ENCODE results near the gene SHISA9. TPM values are rescaled to one million over a fixed set of nuclear protein-coding genes. Genes with fewer than 3 reads are reported as not detected.
"Not testable (repeated sequence)": the region's sequence is repeated elsewhere in the genome, so short reads cannot be mapped to it uniquely, and the experiment has no call there.

The SHISA9 gene
- total RNA-seq, 1 experiment from 2014 or later = not detected

GRCh38 chr16:12917246-12917645 lies 15.8 kb downstream of the SHISA9 start:
- H3K9ac ChIP-seq (ENCODE audit: low read length) = no peak overlapping the region
- H3K4me2 ChIP-seq (ENCODE audit: low read depth, low read length, poor library complexity, severe bottlenecking) = no peak overlapping the region
- H2AFZ ChIP-seq (ENCODE audit: low read length) = no peak overlapping the region
- no peaks in the 10 kb centered on the region for H3K27me3 ChIP-seq (ENCODE audit: low read length)
- no peaks in the 10 kb centered on the region for H3K36me3 ChIP-seq (ENCODE audit: insufficient read depth, low read length)
- no peak overlapping the region for H3K4me3 ChIP-seq (ENCODE audit: low read length)
- no peaks in the 10 kb centered on the region for H4K20me1 ChIP-seq (ENCODE audit: insufficient read depth, low read depth, low read length)
- no peaks in the 10 kb centered on the region for H3K9me2 ChIP-seq (replicated peaks; ENCODE audit: insufficient read depth, low read length)
- H3K4me1 ChIP-seq (ENCODE audit: low read length) = no peaks in the 10 kb centered on the region
- no peak overlapping the region for H3K27ac ChIP-seq (ENCODE audit: low read length)
- H3K9me3 ChIP-seq (ENCODE audit: low read length) = no peaks in the 10 kb centered on the region
- no peaks in the 10 kb centered on the region for H3K79me2 ChIP-seq (ENCODE audit: low read length)
- no peak for DNase-seq

DNA sequence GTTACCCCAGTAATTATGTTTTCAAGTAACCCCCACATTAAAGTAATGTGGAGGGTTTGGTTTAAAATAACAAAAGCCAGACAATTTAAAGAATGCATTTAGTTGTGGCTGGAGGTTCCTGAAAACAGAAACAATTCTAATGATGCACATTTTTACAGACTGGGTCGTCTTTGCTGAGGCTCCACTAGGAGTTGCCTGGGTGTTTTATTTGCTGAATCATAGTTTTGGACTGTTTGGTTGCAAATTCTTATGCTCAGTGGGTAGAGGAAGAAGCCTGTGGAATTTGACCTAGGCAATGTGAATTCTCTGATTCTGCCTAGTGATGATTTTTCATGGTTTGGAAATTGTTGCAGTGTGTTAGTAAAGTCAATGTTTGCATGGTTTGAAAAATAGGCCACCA lies 16.3 kb downstream of the SHISA9 start:
- no peak overlapping the region for H3K4me2 ChIP-seq (ENCODE audit: low read depth, low read length, poor library complexity, severe bottlenecking)
- no peaks in the 10 kb centered on the region for H3K4me1 ChIP-seq (ENCODE audit: low read length)
- no peak overlapping the region for H3K4me3 ChIP-seq (ENCODE audit: low read length)
- H3K9me3 ChIP-seq (ENCODE audit: low read length) = no peaks in the 10 kb centered on the region
- H4K20me1 ChIP-seq (ENCODE audit: insufficient read depth, low read depth, low read length) = no peaks in the 10 kb centered on the region
- no peaks in the 10 kb centered on the region for H3K27me3 ChIP-seq (ENCODE audit: low read length)
- H3K36me3 ChIP-seq (ENCODE audit: insufficient read depth, low read length) = no peaks in the 10 kb centered on the region
- H3K27ac ChIP-seq (ENCODE audit: low read length) = no peak overlapping the region
- no peak overlapping the region for H3K9ac ChIP-seq (ENCODE audit: low read length)
- H2AFZ ChIP-seq (ENCODE audit: low read length) = no peak overlapping the region
- no peaks in the 10 kb centered on the region for H3K9me2 ChIP-seq (replicated peaks; ENCODE audit: insufficient read depth, low read length)
- no peaks in the 10 kb centered on the region for H3K79me2 ChIP-seq (ENCODE audit: low read length)
- no peak for DNase-seq

DNA sequence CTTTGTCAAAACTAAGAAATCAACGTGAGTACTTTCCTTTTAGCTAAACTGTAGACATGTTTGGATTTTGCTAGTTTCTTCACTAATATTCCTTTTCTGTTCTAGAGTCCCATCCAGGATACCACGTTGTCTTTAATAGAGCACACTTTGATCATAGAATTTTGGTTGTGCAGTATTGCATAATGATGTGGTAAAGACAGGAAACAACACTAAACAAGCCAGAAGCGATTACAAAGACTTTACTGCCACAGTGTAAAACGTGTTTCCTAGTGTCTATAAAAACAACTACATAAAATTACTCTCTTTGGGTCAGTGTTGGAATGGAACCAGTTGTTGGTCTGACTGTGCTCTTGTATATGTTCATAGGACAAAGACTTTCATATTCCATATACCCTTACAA lies 19.3 kb downstream of the SHISA9 start:
- Histone ChIP-seq H3K4me1 (ENCODE audit: low read length) (no peaks in the 10 kb centered on the region), H3K9ac (ENCODE audit: low read length) (no peak overlapping the region), H3K79me2 (ENCODE audit: low read length) (no peaks in the 10 kb centered on the region), H3K9me3 (ENCODE audit: low read length) (no peaks in the 10 kb centered on the region), H4K20me1 (ENCODE audit: insufficient read depth, low read depth, low read length) (no peaks in the 10 kb centered on the region), H3K9me2 (replicated peaks; ENCODE audit: insufficient read depth, low read length) (no peaks in the 10 kb centered on the region), H3K36me3 (ENCODE audit: insufficient read depth, low read length) (no peaks in the 10 kb centered on the region), H2AFZ (ENCODE audit: low read length) (no peak overlapping the region), H3K4me3 (ENCODE audit: low read length) (no peak overlapping the region), H3K27ac (ENCODE audit: low read length) (no peak overlapping the region), H3K27me3 (ENCODE audit: low read length) (no peaks in the 10 kb centered on the region), H3K4me2 (ENCODE audit: low read depth, low read length, poor library complexity, severe bottlenecking) (no peak overlapping the region)
- DNase-seq = no peak

DNA sequence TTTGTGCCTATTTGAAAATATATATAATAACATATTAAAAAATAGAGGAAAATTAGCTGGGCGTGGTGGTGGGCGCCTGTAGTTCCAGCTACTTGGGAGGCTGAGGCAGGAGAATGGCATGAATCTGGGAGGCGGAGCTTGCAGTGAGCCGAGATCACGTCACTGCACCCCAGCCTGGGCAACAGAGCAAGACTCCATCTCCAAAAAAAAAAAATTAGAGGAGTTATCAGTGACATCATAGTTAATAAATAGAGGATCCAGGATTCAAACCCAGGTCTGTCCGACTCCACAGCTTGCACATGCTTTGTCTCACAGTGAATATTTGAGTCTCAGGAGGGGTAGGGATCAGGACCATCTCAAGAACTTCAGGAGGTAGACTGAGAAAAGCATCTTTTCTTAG lies 22.2 kb downstream of the SHISA9 start:
- not testable (repeated sequence) for H3K36me3 ChIP-seq (ENCODE audit: insufficient read depth, low read length); DNase-seq; H4K20me1 ChIP-seq (ENCODE audit: insufficient read depth, low read depth, low read length); H3K9me2 ChIP-seq (replicated peaks; ENCODE audit: insufficient read depth, low read length); H3K9me3 ChIP-seq (ENCODE audit: low read length); H3K4me2 ChIP-seq (ENCODE audit: low read depth, low read length, poor library complexity, severe bottlenecking); H2AFZ ChIP-seq (ENCODE audit: low read length); H3K79me2 ChIP-seq (ENCODE audit: low read length); H3K4me1 ChIP-seq (ENCODE audit: low read length); H3K4me3 ChIP-seq (ENCODE audit: low read length); H3K27me3 ChIP-seq (ENCODE audit: low read length); H3K27ac ChIP-seq (ENCODE audit: low read length); H3K9ac ChIP-seq (ENCODE audit: low read length)

DNA sequence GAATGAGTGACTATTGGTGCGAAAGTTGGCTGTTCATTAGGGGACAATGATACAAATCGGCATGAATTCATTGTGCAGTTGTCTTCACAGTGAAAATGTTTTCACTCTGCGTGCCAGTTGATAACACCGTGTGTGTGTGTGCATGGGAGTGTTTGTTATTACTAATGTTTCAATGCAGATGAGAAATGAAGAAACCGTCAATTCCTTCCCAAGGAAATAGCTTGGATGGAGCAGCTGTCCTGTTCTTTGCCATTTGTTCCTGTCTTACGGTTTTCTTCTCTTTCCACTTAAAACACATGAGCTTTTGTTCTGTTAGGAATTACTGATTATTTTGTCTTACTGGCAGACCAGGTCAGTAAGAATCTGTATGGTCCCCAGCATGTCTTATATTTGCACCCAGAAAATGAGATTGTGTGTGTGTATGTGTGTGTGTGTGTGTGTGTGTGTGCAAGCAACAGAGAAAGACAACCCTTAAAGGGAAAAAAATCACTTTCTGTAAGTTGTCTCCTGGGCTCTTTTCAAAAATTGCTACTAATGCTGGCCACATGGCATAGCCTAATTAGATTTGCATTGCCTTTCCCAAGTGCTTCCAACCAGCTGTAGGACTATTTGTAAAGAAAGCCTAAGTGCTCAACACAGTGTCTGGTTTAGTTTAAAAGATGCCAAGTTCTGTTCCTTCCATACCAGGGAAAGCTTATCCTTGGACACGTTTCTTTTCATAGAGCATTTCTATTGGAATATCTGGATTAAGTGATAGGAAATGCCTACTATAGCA lies 23.8 kb downstream of the SHISA9 start:
- Histone ChIP-seq H3K9me2 (replicated peaks; ENCODE audit: insufficient read depth, low read length) (no peaks in the 10 kb centered on the region), H3K27ac (ENCODE audit: low read length) (no peak overlapping the region), H3K27me3 (ENCODE audit: low read length) (no peaks in the 10 kb centered on the region), H3K4me1 (ENCODE audit: low read length) (no peaks in the 10 kb centered on the region), H3K9me3 (ENCODE audit: low read length) (no peaks in the 10 kb centered on the region), H3K36me3 (ENCODE audit: insufficient read depth, low read length) (no peaks in the 10 kb centered on the region), H3K4me3 (ENCODE audit: low read length) (no peak overlapping the region), H3K9ac (ENCODE audit: low read length) (no peak overlapping the region), H3K79me2 (ENCODE audit: low read length) (no peaks in the 10 kb centered on the region), H2AFZ (ENCODE audit: low read length) (no peak overlapping the region), H3K4me2 (ENCODE audit: low read depth, low read length, poor library complexity, severe bottlenecking) (no peak overlapping the region), H4K20me1 (ENCODE audit: insufficient read depth, low read depth, low read length) (no peaks in the 10 kb centered on the region)
- no peak for DNase-seq

- Histone ChIP-seq H4K20me1 (ENCODE audit: insufficient read depth, low read depth, low read length) (no peaks in the 10 kb centered on the region), H3K9ac (ENCODE audit: low read length) (no peak overlapping the region), H3K9me3 (ENCODE audit: low read length) (no peaks in the 10 kb centered on the region), H3K4me3 (ENCODE audit: low read length) (no peak overlapping the region), H3K27me3 (ENCODE audit: low read length) (no peaks in the 10 kb centered on the region), H2AFZ (ENCODE audit: low read length) (no peak overlapping the region), H3K9me2 (replicated peaks; ENCODE audit: insufficient read depth, low read length) (no peaks in the 10 kb centered on the region), H3K27ac (ENCODE audit: low read length) (no peak overlapping the region), H3K36me3 (ENCODE audit: insufficient read depth, low read length) (no peaks in the 10 kb centered on the region), H3K79me2 (ENCODE audit: low read length) (no peaks in the 10 kb centered on the region), H3K4me2 (ENCODE audit: low read depth, low read length, poor library complexity, severe bottlenecking) (no peak overlapping the region), H3K4me1 (ENCODE audit: low read length) (no peaks in the 10 kb centered on the region)
- DNase-seq = no peak
These were observed 26.2 kb downstream of the SHISA9 start for GRCh38 chr16:12927591-12927990.

GRCh38 chr16:12930881-12931280 lies 29.5 kb downstream of the SHISA9 start:
- H3K4me3 ChIP-seq (ENCODE audit: low read length) = no peak overlapping the region

DNA sequence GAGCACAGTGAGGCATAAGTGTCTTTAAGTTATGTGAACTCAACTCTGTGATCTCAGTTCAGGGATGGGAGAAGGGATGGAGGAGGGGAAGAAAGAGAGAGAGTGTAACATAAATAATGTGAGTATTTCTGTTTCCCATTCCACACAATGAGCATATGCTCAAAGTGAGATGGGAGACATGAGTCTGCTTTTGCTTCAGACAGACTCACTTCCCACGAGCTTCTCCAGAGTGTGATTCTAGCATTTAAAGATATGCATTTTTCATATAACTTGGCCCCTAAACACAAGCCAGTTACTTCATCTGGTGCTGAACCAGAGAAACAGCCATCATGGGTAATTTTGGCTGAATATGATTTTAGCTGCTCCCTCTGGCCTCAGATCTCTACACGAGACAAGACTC lies 35.0 kb downstream of the SHISA9 start:
- no peak overlapping the region for H3K9ac ChIP-seq (ENCODE audit: low read length)
- no peak overlapping the region for H3K4me2 ChIP-seq (ENCODE audit: low read depth, low read length, poor library complexity, severe bottlenecking)
- no peak overlapping the region for H3K4me3 ChIP-seq (ENCODE audit: low read length)
- H3K79me2 ChIP-seq (ENCODE audit: low read length) = no peaks in the 10 kb centered on the region
- no peaks in the 10 kb centered on the region; the same call in 1 of the 2 replicates for H3K9me3 ChIP-seq (ENCODE audit: low read length)
- H3K27me3 ChIP-seq (ENCODE audit: low read length) = no peaks in the 10 kb centered on the region
- H2AFZ ChIP-seq (ENCODE audit: low read length) = no peak overlapping the region
- no peaks in the 10 kb centered on the region for H3K9me2 ChIP-seq (replicated peaks; ENCODE audit: insufficient read depth, low read length)
- H4K20me1 ChIP-seq (ENCODE audit: insufficient read depth, low read depth, low read length) = no peaks in the 10 kb centered on the region
- H3K4me1 ChIP-seq (ENCODE audit: low read length) = no peaks in the 10 kb centered on the region
- no peaks in the 10 kb centered on the region for H3K36me3 ChIP-seq (ENCODE audit: insufficient read depth, low read length)
- no peak for DNase-seq
- H3K27ac ChIP-seq (ENCODE audit: low read length) = no peak overlapping the region

More at GRCh38 chr16:12930881-12931280, 29.5 kb downstream of the SHISA9 start:
- Histone ChIP-seq H3K79me2 (ENCODE audit: low read length) (no peaks in the 10 kb centered on the region), H4K20me1 (ENCODE audit: insufficient read depth, low read depth, low read length) (no peaks in the 10 kb centered on the region), H3K27ac (ENCODE audit: low read length) (no peak overlapping the region), H2AFZ (ENCODE audit: low read length) (no peak overlapping the region), H3K4me2 (ENCODE audit: low read depth, low read length, poor library complexity, severe bottlenecking) (no peak overlapping the region), H3K9me3 (ENCODE audit: low read length) (no peaks in the 10 kb centered on the region), H3K27me3 (ENCODE audit: low read length) (no peaks in the 10 kb centered on the region), H3K9ac (ENCODE audit: low read length) (no peak overlapping the region), H3K36me3 (ENCODE audit: insufficient read depth, low read length) (no peaks in the 10 kb centered on the region), H3K9me2 (replicated peaks; ENCODE audit: insufficient read depth, low read length) (no peaks in the 10 kb centered on the region), H3K4me1 (ENCODE audit: low read length) (no peaks in the 10 kb centered on the region)
- DNase-seq = no peak

Data from Karpas-422 (cell line).